Fibroblast of lung (primary cell): Measurements from ENCODE around the gene CMBL. TPM values are rescaled to one million over a fixed set of nuclear protein-coding genes. Genes with fewer than 3 reads are reported as not detected.

ENCODE experiments used
- DNase-seq, 2 donors: peaks; one replicate each; pipeline versions ENCODE4 v3.0.0 to v3.0.0-alpha.2; 2010; ENCODE audit warnings: low read depth in 2 of 2
- H2AFZ ChIP-seq: 2 replicates; pipeline ENCODE4 v1.5.1; 2012; ENCODE audit warnings: low read length, control low read depth, inconsistent platforms
- H3K27ac ChIP-seq: 2 replicates; pipeline ENCODE4 v1.5.1; 2011; ENCODE audit warnings: low read length, control low read depth; ENCODE audit not compliant: insufficient read depth
- H3K27me3 ChIP-seq: 2 replicates; pipeline ENCODE4 v1.5.1; 2011; ENCODE audit warnings: mild to moderate bottlenecking, low read length; ENCODE audit not compliant: control insufficient read depth, insufficient read depth
- H3K36me3 ChIP-seq: 2 replicates; pipeline ENCODE4 v1.5.1; 2011; ENCODE audit warnings: low read length; ENCODE audit not compliant: control insufficient read depth, insufficient read depth
- H3K4me1 ChIP-seq: 2 replicates; pipeline ENCODE4 v1.5.1; 2011; ENCODE audit warnings: low read length; ENCODE audit not compliant: control insufficient read depth, insufficient read depth; ENCODE audit errors: extremely low read depth
- H3K4me2 ChIP-seq: 2 replicates; pipeline ENCODE4 v1.5.1; 2011; ENCODE audit warnings: low read length, control low read depth; ENCODE audit not compliant: insufficient read depth; ENCODE audit errors: extremely low read depth
- H3K4me3 ChIP-seq, 4 experiments: fragments of 200-600 bp in 1 of 4; sonication (generic) in 1 of 4; replicated peaks in 1 of 4; 2 replicates each; pipeline ENCODE4 v1.5.1; 2011 to 2016; ENCODE audit warnings: low read length in 4 of 4, low read depth in 3 of 4, mild to moderate bottlenecking in 3 of 4, control low read depth in 2 of 4, inconsistent platforms in 1 of 4, mixed read lengths in 1 of 4; ENCODE audit not compliant: insufficient read depth in 1 of 4; ENCODE audit errors: control extremely low read depth in 1 of 4
- H3K79me2 ChIP-seq: 2 replicates; pipeline ENCODE4 v1.5.1; 2012; ENCODE audit warnings: mild to moderate bottlenecking, low read length, inconsistent platforms; ENCODE audit not compliant: control insufficient read depth, insufficient read depth
- H3K9ac ChIP-seq: 2 replicates; pipeline ENCODE4 v1.5.1; 2011; ENCODE audit warnings: mild to moderate bottlenecking, low read length, control low read depth; ENCODE audit not compliant: insufficient read depth
- H3K9me3 ChIP-seq: 2 replicates; pipeline ENCODE4 v1.5.1; 2012; ENCODE audit warnings: low read depth, low read length; ENCODE audit not compliant: control insufficient read depth, insufficient read depth
- H4K20me1 ChIP-seq: 2 replicates; pipeline ENCODE4 v1.5.1; 2011; ENCODE audit warnings: low read length; ENCODE audit not compliant: control insufficient read depth, insufficient read depth; ENCODE audit errors: extremely low read depth
- EZH2 ChIP-seq: IDR thresholded peaks from 2 replicates; pipeline ENCODE4 v1.5.1; 2012; ENCODE audit warnings: low read length, control low read depth, mild to moderate bottlenecking; ENCODE audit errors: missing control alignments
- polyA plus RNA-seq, 2 donors: library from polyadenylated mRNA; depleted of rRNA in 1 of 2; stranded (reverse) in 1 of 2; unstranded in 1 of 2; fragments of >200 nt; gene quantifications; 2 replicates each; pipeline ENCODE4 v1.2.1, GENCODE V29; 2011 to 2012; ENCODE audit warnings: missing spikeins in 1 of 2
- total RNA-seq: library from RNA; depleted of rRNA; stranded (reverse); fragments of >200 nt; gene quantifications from 2 replicates; pipeline ENCODE4 v1.2.1, GENCODE V29; 2014
- TF ChIP-seq, protein P1 (sequence below), 2 donors: IDR thresholded peaks in 1 of 2; conservative IDR thresholded peaks in 1 of 2; 1 replicate in 1 of 2; 2 replicates in 1 of 2; pipeline ENCODE4 v1.5.1; 2011 to 2012; ENCODE audit warnings: low read length in 2 of 2, control low read depth in 1 of 2, inconsistent platforms in 1 of 2, low read depth in 1 of 2, mild to moderate bottlenecking in 1 of 2

The CMBL gene
- total and polyA plus RNA-seq, 2 donors (not counting 1 experiment from before 2014, with no cell fraction given), result 18.6 to 20.8 TPM

GRCh38 chr5:10354048-10354872 lies 46.6 kb upstream of the CMBL start:
- no peaks in the 10 kb centered on the region for H3K9me3 ChIP-seq
- no peaks in the 10 kb centered on the region for H3K27me3 ChIP-seq
- TF ChIP-seq EZH2, result no peak
- TF ChIP-seq, protein P1, sequence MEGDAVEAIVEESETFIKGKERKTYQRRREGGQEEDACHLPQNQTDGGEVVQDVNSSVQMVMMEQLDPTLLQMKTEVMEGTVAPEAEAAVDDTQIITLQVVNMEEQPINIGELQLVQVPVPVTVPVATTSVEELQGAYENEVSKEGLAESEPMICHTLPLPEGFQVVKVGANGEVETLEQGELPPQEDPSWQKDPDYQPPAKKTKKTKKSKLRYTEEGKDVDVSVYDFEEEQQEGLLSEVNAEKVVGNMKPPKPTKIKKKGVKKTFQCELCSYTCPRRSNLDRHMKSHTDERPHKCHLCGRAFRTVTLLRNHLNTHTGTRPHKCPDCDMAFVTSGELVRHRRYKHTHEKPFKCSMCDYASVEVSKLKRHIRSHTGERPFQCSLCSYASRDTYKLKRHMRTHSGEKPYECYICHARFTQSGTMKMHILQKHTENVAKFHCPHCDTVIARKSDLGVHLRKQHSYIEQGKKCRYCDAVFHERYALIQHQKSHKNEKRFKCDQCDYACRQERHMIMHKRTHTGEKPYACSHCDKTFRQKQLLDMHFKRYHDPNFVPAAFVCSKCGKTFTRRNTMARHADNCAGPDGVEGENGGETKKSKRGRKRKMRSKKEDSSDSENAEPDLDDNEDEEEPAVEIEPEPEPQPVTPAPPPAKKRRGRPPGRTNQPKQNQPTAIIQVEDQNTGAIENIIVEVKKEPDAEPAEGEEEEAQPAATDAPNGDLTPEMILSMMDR (conservative IDR thresholded peaks at IDR 0.05 in 1 of 2, IDR thresholded peaks at IDR 0.05 in 1 of 2; ENCODE audit: low read depth in 1 of 2, low read length in 2 of 2), result no peak
- peak overlapping the region; percentile 74 for H3K4me2 ChIP-seq
- H3K9ac ChIP-seq, result peak overlapping the region; percentile 95
- peaks cover 55% of the 10 kb centered on the region for H3K79me2 ChIP-seq
- H2AFZ ChIP-seq, result no peak overlapping the region
- peaks cover 8% of the 10 kb centered on the region for H3K4me1 ChIP-seq
- H3K36me3 ChIP-seq, result no peaks in the 10 kb centered on the region
- DNase-seq, result peak; percentile 52 to 60
- H3K27ac ChIP-seq, result peak overlapping the region; percentile 98
- peak overlapping the region; percentile 80 to 92 (median 87) for H3K4me3 ChIP-seq
- H4K20me1 ChIP-seq, result peaks cover 9% of the 10 kb centered on the region

- TF ChIP-seq, protein P1 (conservative IDR thresholded peaks at IDR 0.05 in 1 of 2, IDR thresholded peaks at IDR 0.05 in 1 of 2; ENCODE audit: low read depth in 1 of 2, low read length in 2 of 2), result no peak
- TF ChIP-seq EZH2, result no peak
These were observed 45.7 kb upstream of the CMBL start, which contains the start of gene MARCHF6 for GRCh38 chr5:10353241-10354047. Gene MARCHF6 (plus strand): TSS chr5:10353695. CDS start chr5:10353899, 204 bp downstream.

More at GRCh38 chr5:10353241-10354047, 45.7 kb upstream of the CMBL start, which contains the start of gene MARCHF6:
- Histone ChIP-seq H3K9me3 (no peaks in the 10 kb centered on the region), H3K4me1 (peaks cover 8% of the 10 kb centered on the region), H3K4me2 (peak within 1 kb of the TSS; percentile 96), H3K27ac (peak within 1 kb of the TSS; percentile 98), H3K27me3 (no peaks in the 10 kb centered on the region), H4K20me1 (peaks cover 5% of the 10 kb centered on the region), H3K79me2 (peaks cover 48% of the 10 kb centered on the region), H3K9ac (peak within 1 kb of the TSS; percentile 95), H3K4me3 (peak within 1 kb of the TSS; percentile 80 to 92 (median 87)), H3K36me3 (no peaks in the 10 kb centered on the region), H2AFZ (peak within 1 kb of the TSS; percentile 65)
- DNase-seq, result peak; percentile 87 to 90
